ENCODE results near the gene GTPBP2.

GTPBP2 gene

DNA sequence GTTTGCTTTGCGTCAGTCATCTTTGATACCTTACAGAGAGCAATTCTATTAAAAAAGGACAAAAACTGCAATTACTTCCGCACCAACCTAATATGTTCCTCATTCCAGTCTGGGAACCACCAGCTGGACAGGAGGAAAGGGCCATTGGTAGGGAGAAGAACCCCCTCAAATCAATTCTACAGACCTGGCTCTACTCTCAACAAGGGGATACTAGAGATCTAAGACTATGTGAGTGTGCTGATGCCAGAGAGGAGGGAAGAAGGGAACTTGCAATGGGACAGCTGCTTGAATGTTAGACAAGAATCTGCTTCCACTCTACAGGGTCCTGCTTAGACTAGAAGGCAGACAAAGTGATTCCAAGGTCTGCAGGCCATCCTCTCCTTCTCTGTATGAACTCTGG, 45.2 kb upstream of the GTPBP2 start:
- no peak for DNase-seq
- H3K27me3 ChIP-seq, result no peaks in the 10 kb centered on the region
- TF ChIP-seq CTCF (IDR thresholded peaks at IDR 0.05), result no peak
- H3K4me3 ChIP-seq, result no peak overlapping the region
- H3K4me1 ChIP-seq, result peaks cover 0 to 20% (median 12%) of the 10 kb centered on the region in 4 donors
- H3K27ac ChIP-seq, result no peak overlapping the region
- no peaks in the 10 kb centered on the region for H3K9me3 ChIP-seq
- peaks cover 68 to 92% (median 84%) of the 10 kb centered on the region in 3 donors for H3K36me3 ChIP-seq
- intact Hi-C loops (cut with DNase I; ENCODE audit: low total_unique reads), result no loop called here

DNA sequence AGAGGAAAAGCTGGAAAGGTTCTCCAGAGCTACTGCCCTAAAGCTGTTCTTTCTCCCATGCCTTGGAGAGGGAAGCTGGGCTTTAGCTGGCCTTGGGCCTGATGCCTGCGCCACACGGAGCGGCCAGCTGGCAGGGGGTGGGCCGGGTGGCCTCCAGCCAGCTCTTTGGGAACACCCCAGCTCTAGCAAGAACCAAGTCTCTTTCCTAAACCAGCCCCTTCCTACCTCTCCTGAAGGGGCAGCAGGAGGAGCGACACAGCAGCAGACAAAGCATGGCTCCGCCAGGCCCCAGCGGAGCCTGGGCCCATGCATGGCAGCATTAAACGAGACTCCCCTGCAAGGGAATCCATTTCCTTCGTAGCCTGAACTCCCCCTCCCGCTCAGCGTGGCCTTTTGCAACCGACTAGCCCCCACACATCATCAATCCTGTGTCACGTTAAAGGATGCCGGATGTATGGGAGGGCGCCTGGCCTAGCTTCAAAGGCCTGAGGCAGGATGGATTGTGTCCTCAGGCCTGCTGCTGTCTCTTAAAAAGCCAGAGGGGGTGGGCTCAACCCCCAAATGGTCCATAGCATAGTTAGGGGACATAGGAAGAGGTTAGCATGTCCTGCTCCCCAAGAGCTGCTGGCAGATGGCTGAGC, 44.5 kb upstream of the GTPBP2 start:
- intact Hi-C loops (cut with DNase I; ENCODE audit: low total_unique reads), result no loop called here
- no peak overlapping the region for H3K27ac ChIP-seq
- no peak for TF ChIP-seq CTCF (IDR thresholded peaks at IDR 0.05)
- peaks cover 0 to 28% (median 19%) of the 10 kb centered on the region in 4 donors for H3K4me1 ChIP-seq
- H3K36me3 ChIP-seq, result peaks cover 67 to 84% (median 77%) of the 10 kb centered on the region in 3 donors
- no peaks in the 10 kb centered on the region for H3K27me3 ChIP-seq
- no peak for DNase-seq
- H3K4me3 ChIP-seq, result no peak overlapping the region
- H3K9me3 ChIP-seq, result no peaks in the 10 kb centered on the region

DNA sequence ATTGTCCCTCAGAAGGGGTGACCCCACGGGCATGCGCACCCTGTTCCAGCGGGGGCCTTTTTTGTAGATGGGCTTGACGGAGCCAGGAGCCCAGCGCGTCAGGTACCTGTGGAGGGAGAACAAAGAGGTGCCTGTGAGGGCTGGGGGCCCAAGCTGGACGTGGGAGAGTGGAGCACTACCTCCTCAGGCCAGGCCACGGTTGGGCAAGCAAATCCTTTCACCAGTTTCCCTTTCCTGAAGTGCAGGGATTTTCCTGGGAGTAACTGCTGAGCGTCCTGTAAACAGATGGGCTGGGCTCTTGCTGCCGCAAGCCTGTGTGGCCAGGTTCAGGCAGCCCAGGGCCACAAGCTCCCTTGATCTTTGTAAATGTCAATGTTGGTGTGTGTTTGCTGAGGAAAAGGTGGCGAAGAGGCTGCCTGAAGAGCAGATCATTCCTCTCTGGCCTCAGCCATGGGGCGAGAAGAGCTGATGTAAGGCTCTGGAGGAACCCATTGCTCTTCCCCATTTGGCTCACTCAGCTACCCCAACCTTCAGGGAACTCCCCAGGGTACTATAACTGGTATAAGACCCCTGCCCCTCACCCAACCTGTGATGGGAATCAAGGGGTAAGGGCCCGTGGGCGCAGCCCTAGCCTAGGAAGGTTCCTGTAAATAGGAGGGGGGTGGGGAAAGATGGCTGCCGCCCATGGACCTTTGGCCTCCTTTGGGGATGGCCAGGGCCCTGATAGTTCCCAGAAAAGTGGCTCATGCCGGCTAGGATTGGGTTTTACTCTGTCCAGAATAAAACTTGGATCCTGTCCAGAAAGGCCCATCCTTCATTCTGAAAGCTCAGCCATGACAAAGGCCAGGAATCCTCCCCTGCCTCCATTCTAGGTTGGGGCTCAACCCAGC, 43.0 kb upstream of the GTPBP2 start:
- Histone ChIP-seq H3K36me3 (peaks cover 52 to 69% (median 62%) of the 10 kb centered on the region in 3 donors), H3K4me1 (peaks cover 0 to 43% (median 33%) of the 10 kb centered on the region in 4 donors), H3K27ac (no peak overlapping the region), H3K9me3 (no peaks in the 10 kb centered on the region), H3K4me3 (no peak overlapping the region), H3K27me3 (no peaks in the 10 kb centered on the region)
- no peak for DNase-seq
- no peak for TF ChIP-seq CTCF (IDR thresholded peaks at IDR 0.05)
- intact Hi-C loops (cut with DNase I; ENCODE audit: low total_unique reads), result no loop called here

GRCh38 chr6:43671011-43671800, 42.1 kb upstream of the GTPBP2 start:
- Histone ChIP-seq H3K36me3 (peaks cover 43 to 61% (median 54%) of the 10 kb centered on the region in 3 donors), H3K27ac (peak overlapping the region in 1 of 2 donors; percentile 74), H3K9me3 (no peaks in the 10 kb centered on the region), H3K27me3 (no peaks in the 10 kb centered on the region), H3K4me1 (peaks cover 0 to 44% (median 33%) of the 10 kb centered on the region in 4 donors), H3K4me3 (no peak overlapping the region)
- intact Hi-C loops (cut with DNase I; ENCODE audit: low total_unique reads), result no loop called here
- no peak for TF ChIP-seq CTCF (IDR thresholded peaks at IDR 0.05)
- DNase-seq, result no peak

- no peak overlapping the region for H3K4me3 ChIP-seq
- peak overlapping the region; percentile 63 to 74 for H3K27ac ChIP-seq
- no peaks in the 10 kb centered on the region for H3K9me3 ChIP-seq
- intact Hi-C loops (cut with DNase I; ENCODE audit: low total_unique reads), result no loop called here
- DNase-seq, result no peak
- peaks cover 0 to 44% (median 33%) of the 10 kb centered on the region in 4 donors for H3K4me1 ChIP-seq
- H3K36me3 ChIP-seq, result peaks cover 40 to 55% (median 48%) of the 10 kb centered on the region in 3 donors
- no peak for TF ChIP-seq CTCF (IDR thresholded peaks at IDR 0.05)
- no peaks in the 10 kb centered on the region for H3K27me3 ChIP-seq
These were observed 41.5 kb upstream of the GTPBP2 start for GRCh38 chr6:43670623-43670986.

Data from tibial artery (tissue), 4 donors.